H9 (cell line): Measurements from ENCODE around the gene PID1. TPM values are rescaled to one million over a fixed set of nuclear protein-coding genes. Genes with fewer than 3 reads are reported as not detected.

Experiments used
- DNase-seq: peaks from one replicate; pipeline ENCODE4 v3.0.0-alpha.2; 2017
- H2AFZ ChIP-seq: one replicate; pipeline ENCODE4 v1.6.1; 2013; ENCODE audit warnings: mild to moderate bottlenecking, low read length, control low read depth, moderate library complexity
- H2AK5ac ChIP-seq: 2 replicates; pipeline ENCODE4 v1.6.1; 2013; ENCODE audit warnings: low read length, control low read depth, mixed read lengths; ENCODE audit not compliant: insufficient read length
- H2BK120ac ChIP-seq: one replicate; pipeline ENCODE4 v1.6.1; 2013; ENCODE audit warnings: low read depth, mild to moderate bottlenecking, low read length, control low read depth, inconsistent platforms; ENCODE audit not compliant: poor library complexity, severe bottlenecking
- H2BK12ac ChIP-seq: 2 replicates; pipeline ENCODE4 v1.6.1; 2013; ENCODE audit warnings: low read length, control low read depth, mixed read lengths, low read depth; ENCODE audit not compliant: insufficient read length
- H2BK15ac ChIP-seq: 2 replicates; pipeline ENCODE4 v1.6.1; 2013; ENCODE audit warnings: low read depth, low read length, control low read depth
- H2BK20ac ChIP-seq: one replicate; pipeline ENCODE4 v1.6.1; 2013; ENCODE audit warnings: low read depth, mild to moderate bottlenecking, low read length, control low read depth, inconsistent platforms; ENCODE audit not compliant: poor library complexity, severe bottlenecking
- H2BK5ac ChIP-seq: 2 replicates; pipeline ENCODE4 v1.6.1; 2013; ENCODE audit warnings: low read length, control low read depth, mixed read lengths; ENCODE audit not compliant: insufficient read length
- H3K14ac ChIP-seq: 2 replicates; pipeline ENCODE4 v1.6.1; 2013; ENCODE audit warnings: low read length, control low read depth; ENCODE audit not compliant: insufficient read depth
- H3K18ac ChIP-seq: 2 replicates; pipeline ENCODE4 v1.6.1; 2013; ENCODE audit warnings: low read depth, mild to moderate bottlenecking, mixed read lengths, low read length, control low read depth; ENCODE audit not compliant: insufficient read length
- H3K23ac ChIP-seq: 2 replicates; pipeline ENCODE4 v1.6.1; 2013; ENCODE audit warnings: low read length, control low read depth, mixed read lengths, low read depth; ENCODE audit not compliant: insufficient read length
- H3K23me2 ChIP-seq: 2 replicates; pipeline ENCODE4 v1.6.1; 2013; ENCODE audit warnings: low read depth, mild to moderate bottlenecking, mixed read lengths, low read length, control low read depth; ENCODE audit not compliant: insufficient read length, poor library complexity, severe bottlenecking
- H3K27ac ChIP-seq: 2 replicates; pipeline ENCODE4 v1.5.1; 2013; ENCODE audit warnings: low read length, control low read depth, mixed read lengths, low read depth; ENCODE audit not compliant: insufficient read length
- H3K27me3 ChIP-seq: 2 replicates; pipeline ENCODE4 v1.6.1; 2013; ENCODE audit warnings: low read length, control low read depth, inconsistent platforms; ENCODE audit not compliant: insufficient read depth
- H3K4ac ChIP-seq: 2 replicates; pipeline ENCODE4 v1.6.1; 2013; ENCODE audit warnings: low read depth, mild to moderate bottlenecking, control low read depth, inconsistent platforms, low read length, moderate library complexity
- H3K4me1 ChIP-seq: 2 replicates; pipeline ENCODE4 v1.6.1; 2013; ENCODE audit warnings: low read length, control low read depth, inconsistent platforms; ENCODE audit not compliant: insufficient read depth
- H3K4me2 ChIP-seq: 2 replicates; pipeline ENCODE4 v1.6.1; 2013; ENCODE audit warnings: low read length, control low read depth, mixed read lengths; ENCODE audit not compliant: insufficient read length, insufficient read depth
- H3K56ac ChIP-seq: 2 replicates; pipeline ENCODE4 v1.6.1; 2013; ENCODE audit warnings: low read depth, mild to moderate bottlenecking, mixed read lengths, low read length, control low read depth; ENCODE audit not compliant: insufficient read length
- H3K79me1 ChIP-seq: 2 replicates; pipeline ENCODE4 v1.6.1; 2013; ENCODE audit warnings: low read depth, mild to moderate bottlenecking, moderate library complexity, low read length, control low read depth, inconsistent platforms; ENCODE audit not compliant: insufficient read depth, poor library complexity, severe bottlenecking
- H3K79me2 ChIP-seq: 2 replicates; pipeline ENCODE4 v1.6.1; 2013; ENCODE audit warnings: low read length, control low read depth, inconsistent platforms; ENCODE audit not compliant: insufficient read depth
- H3K9ac ChIP-seq: 2 replicates; pipeline ENCODE4 v1.6.1; 2013; ENCODE audit warnings: low read length, control low read depth, mixed read lengths; ENCODE audit not compliant: insufficient read length; ENCODE audit errors: extremely low read depth
- H3K9me3 ChIP-seq: one replicate; pipeline ENCODE4 v1.6.1; 2013; ENCODE audit warnings: low read depth, low read length, inconsistent platforms; ENCODE audit not compliant: control insufficient read depth
- H3T11ph ChIP-seq: one replicate; pipeline ENCODE4 v1.6.1; 2013; ENCODE audit warnings: mild to moderate bottlenecking, low read length, control low read depth, inconsistent platforms
- H4K20me1 ChIP-seq: one replicate; pipeline ENCODE4 v1.6.1; 2013; ENCODE audit not compliant: control insufficient read depth, insufficient read length, insufficient read depth
- H4K5ac ChIP-seq: 2 replicates; pipeline ENCODE4 v1.6.1; 2013; ENCODE audit warnings: low read depth, mild to moderate bottlenecking, mixed read lengths, low read length, control low read depth; ENCODE audit not compliant: insufficient read length
- H4K8ac ChIP-seq: replicated peaks from 2 replicates; pipeline ENCODE4 v1.6.1; 2013; ENCODE audit warnings: low read length, control low read depth, mixed read lengths, low read depth; ENCODE audit not compliant: insufficient read length
- H4K91ac ChIP-seq: 2 replicates; pipeline ENCODE4 v1.6.1; 2013; ENCODE audit warnings: low read depth, mild to moderate bottlenecking, moderate library complexity, mixed read lengths, low read length, control low read depth; ENCODE audit not compliant: insufficient read length
- H3K27ac Mint-ChIP-seq, 3 experiments: 2 replicates in 2 of 3; 3 replicates in 1 of 3; pipeline ENCODE4 v1.8.0; 2020 to 2021; ENCODE audit warnings: mixed read lengths in 3 of 3, mild to moderate bottlenecking in 1 of 3, moderate library complexity in 1 of 3
- H3K27me3 Mint-ChIP-seq: 2 replicates; pipeline ENCODE4 v1.8.0; 2021; ENCODE audit warnings: low read depth, mild to moderate bottlenecking, moderate library complexity, mixed read lengths
- H3K36me3 Mint-ChIP-seq, 3 experiments: 2 replicates in 2 of 3; 3 replicates in 1 of 3; pipeline ENCODE4 v1.8.0; 2020 to 2021; ENCODE audit warnings: low read depth in 3 of 3, mixed read lengths in 3 of 3; ENCODE audit not compliant: insufficient read depth in 1 of 3
- H3K4me1 Mint-ChIP-seq, 2 experiments: 2 replicates each; pipeline ENCODE4 v1.8.0; 2020; ENCODE audit warnings: mixed read lengths in 2 of 2
- H3K4me3 Mint-ChIP-seq, 2 experiments: 2 replicates in 1 of 2; 3 replicates in 1 of 2; pipeline ENCODE4 v1.8.0; 2020 to 2021; ENCODE audit warnings: mild to moderate bottlenecking in 2 of 2, mixed read lengths in 2 of 2, moderate library complexity in 1 of 2
- H3K9me3 Mint-ChIP-seq, 2 experiments: 2 replicates in 1 of 2; 3 replicates in 1 of 2; pipeline ENCODE4 v1.8.0; 2020; ENCODE audit warnings: mild to moderate bottlenecking in 2 of 2, mixed read lengths in 2 of 2, moderate library complexity in 1 of 2
- CTCF ChIP-seq: fragments of 200-600 bp; sonication (generic); conservative IDR thresholded peaks from 3 replicates; pipeline ENCODE4 v1.8.0; 2021; ENCODE audit warnings: antibody characterized with exemption, mild to moderate bottlenecking
- WGBS: extraction: QIAGEN DNeasy Blood & Tissue Kit; methylation state at CpG from one replicate; pipeline ENCODE4 v1.1.7; 2013; ENCODE audit warnings: missing lambda C conversion rate, low lambda C conversion rate, mixed read lengths; ENCODE audit not compliant: insufficient read length; ENCODE audit errors: extremely low coverage; 5-methylcytosine and 5-hydroxymethylcytosine counted together
- total RNA-seq: library from RNA; stranded (reverse); gene quantifications from 2 replicates; pipeline ENCODE4 v1.2.1, GENCODE V29; 2021

PID1 gene
- total RNA-seq, 1 experiment from 2014 or later = 1.4 TPM

- Histone ChIP-seq H3K4ac (no peak overlapping the region), H2BK20ac (no peak overlapping the region), H3K27ac (no peak overlapping the region), H3K79me2 (no peaks in the 10 kb centered on the region), H3K14ac (no peak overlapping the region), H3T11ph (no peak overlapping the region), H2AK5ac (no peak overlapping the region), H4K5ac (no peak overlapping the region), H3K23me2 (no peaks in the 10 kb centered on the region), H2BK120ac (no peak overlapping the region), H4K91ac (no peak overlapping the region), H3K4me2 (no peak overlapping the region), H3K79me1 (no peaks in the 10 kb centered on the region), H3K9ac (no peak overlapping the region), H3K4me1 (no peaks in the 10 kb centered on the region), H4K20me1 (no peaks in the 10 kb centered on the region), H4K8ac (no peak overlapping the region), H2AFZ (no peak overlapping the region), H3K56ac (no peak overlapping the region), H2BK5ac (no peak overlapping the region), H3K27me3 (no peaks in the 10 kb centered on the region), H3K18ac (no peak overlapping the region), H2BK15ac (no peak overlapping the region), H3K9me3 (no peaks in the 10 kb centered on the region), H2BK12ac (no peak overlapping the region), H3K23ac (no peak overlapping the region)
- Mint-ChIP-seq H3K4me1 (0 out of 4 replicates have a peak, but pooled peaks cover 0 to 3% of the 10 kb centered on the region in 2 experiments), H3K36me3 (no peaks in the 10 kb centered on the region; a peak in 1 of 7 replicates), H3K4me3 (no peak overlapping the region), H3K27me3 (no peaks in the 10 kb centered on the region), H3K9me3 (peaks cover 0 to 3% of the 10 kb centered on the region in 2 experiments; a peak in 1 of 5 replicates), H3K27ac (no peak overlapping the region)
- DNase-seq = no peak
- no CpG with 5 or more reads among the region's 3 CpGs for WGBS
- no peak for TF ChIP-seq CTCF
Measured at GRCh38 chr2:229170916-229171315, 100.2 kb downstream of the PID1 start.
